ENCODE results near the gene CRYBB2. TPM values are rescaled to one million over a fixed set of nuclear protein-coding genes. Genes with fewer than 3 reads are reported as not detected.

CRYBB2 gene
- total and polyA plus RNA-seq, 4 donors, result 0.08 to 0.10 TPM; not detected in 2

- Histone ChIP-seq H3K4me3 (ENCODE audit: low read depth in 1 of 3, low read length in 3 of 3) (no peak overlapping the region), H3K27ac (ENCODE audit: low read depth in 1 of 2, low read length in 2 of 2) (no peak overlapping the region), H3K9ac (ENCODE audit: low read depth in 1 of 2, low read length in 2 of 2) (no peak overlapping the region), H3K27me3 (ENCODE audit: control insufficient read depth in 4 of 4, insufficient read depth in 4 of 4, low read length in 3 of 4) (no peaks in the 10 kb centered on the region), H3K4me1 (ENCODE audit: control insufficient read depth in 4 of 4, insufficient read depth in 4 of 4, low read length in 3 of 4) (peaks cover 0 to 3% (median 0%) of the 10 kb centered on the region in 4 donors), H3K9me3 (ENCODE audit: control insufficient read depth in 4 of 4, low read length in 3 of 4) (no peaks in the 10 kb centered on the region), H3K36me3 (ENCODE audit: control insufficient read depth in 4 of 4, insufficient read depth in 3 of 4, low read depth in 1 of 4, low read length in 3 of 4) (peaks cover 0 to 2% (median 0%) of the 10 kb centered on the region in 4 donors)
- 96% methylated on average over 3 of the region's 3 CpGs for WGBS
- DNase-seq (ENCODE audit: low spot score), result no peak
- TF ChIP-seq ZBTB33 (IDR thresholded peaks at IDR 0.05) (no peak), RAD21 (IDR thresholded peaks at IDR 0.05) (no peak), TAF1 (conservative IDR thresholded peaks at IDR 0.05) (no peak), SP1 (IDR thresholded peaks at IDR 0.05) (no peak), CTCF (IDR thresholded peaks at IDR 0.05; ENCODE audit: low read depth, low read length, missing input control) (no peak), HNF4A (conservative IDR thresholded peaks at IDR 0.05) (no peak), HNF4G (IDR thresholded peaks at IDR 0.05) (no peak)
Measured at GRCh38 chr22:25210793-25211192, 8.6 kb upstream of the CRYBB2 start.

- TF ChIP-seq SP1 (IDR thresholded peaks at IDR 0.05) (no peak), TAF1 (conservative IDR thresholded peaks at IDR 0.05) (no peak), YY1 (IDR thresholded peaks at IDR 0.05) (no peak), HNF4G (IDR thresholded peaks at IDR 0.05) (no peak), ATF3 (IDR thresholded peaks at IDR 0.05) (no peak), FOXA1 (IDR thresholded peaks at IDR 0.05) (no peak), CTCF (IDR thresholded peaks at IDR 0.05; ENCODE audit: low read depth, low read length, missing input control) (no peak), FOXA2 (IDR thresholded peaks at IDR 0.05) (no peak), GABPA (IDR thresholded peaks at IDR 0.05 in 1 of 2, conservative IDR thresholded peaks at IDR 0.05 in 1 of 2) (no peak), RXRA (IDR thresholded peaks at IDR 0.05) (no peak), MAX (IDR thresholded peaks at IDR 0.05) (no peak), RAD21 (IDR thresholded peaks at IDR 0.05) (no peak), HNF4A (conservative IDR thresholded peaks at IDR 0.05) (no peak), ZBTB33 (IDR thresholded peaks at IDR 0.05) (no peak), EGR1 (IDR thresholded peaks at IDR 0.05; ENCODE audit: low read depth in 2 of 2) (no peak), REST (IDR thresholded peaks at IDR 0.05) (no peak), JUND (IDR thresholded peaks at IDR 0.05) (no peak), NR2F2 (IDR thresholded peaks at IDR 0.05) (no peak)
- no peak overlapping the region for H3K9ac ChIP-seq (ENCODE audit: low read depth in 1 of 2, low read length in 2 of 2)
- 59% methylated on average over 3 of the region's 3 CpGs for WGBS
- no peaks in the 10 kb centered on the region for H3K9me3 ChIP-seq (ENCODE audit: control insufficient read depth in 4 of 4, low read length in 3 of 4)
- H3K4me3 ChIP-seq (ENCODE audit: low read depth in 1 of 3, low read length in 3 of 3), result no peak overlapping the region
- H3K27me3 ChIP-seq (ENCODE audit: control insufficient read depth in 4 of 4, insufficient read depth in 4 of 4, low read length in 3 of 4), result no peaks in the 10 kb centered on the region
- no peak for DNase-seq (ENCODE audit: low spot score)
- H3K4me1 ChIP-seq (ENCODE audit: control insufficient read depth in 4 of 4, insufficient read depth in 4 of 4, low read length in 3 of 4), result peaks cover 0 to 3% (median 0%) of the 10 kb centered on the region in 4 donors
- H3K27ac ChIP-seq (ENCODE audit: low read depth in 1 of 2, low read length in 2 of 2), result no peak overlapping the region
- no peaks in the 10 kb centered on the region for H3K36me3 ChIP-seq (ENCODE audit: control insufficient read depth in 4 of 4, insufficient read depth in 3 of 4, low read depth in 1 of 4, low read length in 3 of 4)
Measured at GRCh38 chr22:25212337-25212736, 7.1 kb upstream of the CRYBB2 start.

All from liver (tissue), 9 donors.